Lower leg skin (tissue), 4 donors: ENCODE data around the gene SPSB1. TPM values are rescaled to one million over a fixed set of nuclear protein-coding genes. Genes with fewer than 3 reads are reported as not detected.

Experiments
- DNase-seq, 2 donors: peaks; one replicate each; pipeline ENCODE4 v3.0.0-alpha.2; 2019; ENCODE audit warnings: low spot score in 2 of 2
- H3K4me3 ChIP-seq: fragments of 200-600 bp; sonication (generic); 2 replicates; pipeline ENCODE4 v1.5.1; 2017; ENCODE audit warnings: mild to moderate bottlenecking, low read depth; ENCODE audit not compliant: poor library complexity, severe bottlenecking
- POLR2A ChIP-seq, 2 donors: fragments of 450-650 bp; IDR thresholded peaks; one replicate each; pipeline ENCODE4 v1.6.1; 2016 to 2017; ENCODE audit warnings: antibody characterized with exemption in 2 of 2, mild to moderate bottlenecking in 1 of 2, moderate library complexity in 1 of 2
- WGBS, 2 donors: methylation state at CpG; one replicate each; pipeline ENCODE4 v1.1.5; 2018; 5-methylcytosine and 5-hydroxymethylcytosine counted together
- intact Hi-C: fragments of 100-400 bp; cut with DNase I; formaldehyde crosslinking; loops from one replicate; pipeline ENCODE4 v1.15.0; 2023; ENCODE audit warnings: low total_unique reads
- total RNA-seq, 4 donors: library from RNA; depleted of rRNA; stranded (reverse); fragments of >200 nt; gene quantifications; one replicate each; pipeline ENCODE4 v1.1.0, GENCODE V29; 2016
- TF ChIP-seq, protein P1 (sequence below), 3 donors: fragments of 450-650 bp; IDR thresholded peaks; one replicate each; pipeline ENCODE4 v1.5.1; 2016; ENCODE audit warnings: antibody characterized with exemption in 3 of 3, mild to moderate bottlenecking in 3 of 3, moderate library complexity in 2 of 3

SPSB1 gene
- total RNA-seq, 4 donors from 2014 or later = 25.3 to 75.5 (median 45.3) TPM

DNA sequence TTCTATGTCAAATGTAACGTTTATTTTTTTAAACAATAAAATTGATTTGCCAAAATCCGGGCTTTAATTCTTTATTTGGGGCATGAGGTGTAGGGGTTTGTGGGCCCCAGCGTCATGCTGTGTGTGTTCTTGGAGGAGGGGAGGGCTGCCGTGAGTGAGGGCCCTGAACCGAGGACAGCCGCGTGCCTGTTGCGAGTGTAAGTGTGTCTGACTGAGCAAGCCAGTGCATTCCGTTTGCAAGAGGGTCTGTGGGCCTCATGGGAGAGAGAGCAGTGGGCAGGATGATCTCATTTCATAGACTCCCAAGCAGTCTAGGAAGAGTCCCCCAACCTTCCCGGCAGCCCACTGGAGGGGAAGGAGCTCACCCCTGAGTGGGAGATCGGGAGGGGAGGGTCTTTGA, 21.4 kb upstream of the SPSB1 start:
- no peak for TF ChIP-seq POLR2A (IDR thresholded peaks at IDR 0.05)
- TF ChIP-seq, protein P1, sequence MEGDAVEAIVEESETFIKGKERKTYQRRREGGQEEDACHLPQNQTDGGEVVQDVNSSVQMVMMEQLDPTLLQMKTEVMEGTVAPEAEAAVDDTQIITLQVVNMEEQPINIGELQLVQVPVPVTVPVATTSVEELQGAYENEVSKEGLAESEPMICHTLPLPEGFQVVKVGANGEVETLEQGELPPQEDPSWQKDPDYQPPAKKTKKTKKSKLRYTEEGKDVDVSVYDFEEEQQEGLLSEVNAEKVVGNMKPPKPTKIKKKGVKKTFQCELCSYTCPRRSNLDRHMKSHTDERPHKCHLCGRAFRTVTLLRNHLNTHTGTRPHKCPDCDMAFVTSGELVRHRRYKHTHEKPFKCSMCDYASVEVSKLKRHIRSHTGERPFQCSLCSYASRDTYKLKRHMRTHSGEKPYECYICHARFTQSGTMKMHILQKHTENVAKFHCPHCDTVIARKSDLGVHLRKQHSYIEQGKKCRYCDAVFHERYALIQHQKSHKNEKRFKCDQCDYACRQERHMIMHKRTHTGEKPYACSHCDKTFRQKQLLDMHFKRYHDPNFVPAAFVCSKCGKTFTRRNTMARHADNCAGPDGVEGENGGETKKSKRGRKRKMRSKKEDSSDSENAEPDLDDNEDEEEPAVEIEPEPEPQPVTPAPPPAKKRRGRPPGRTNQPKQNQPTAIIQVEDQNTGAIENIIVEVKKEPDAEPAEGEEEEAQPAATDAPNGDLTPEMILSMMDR (IDR thresholded peaks at IDR 0.05) = no peak
- WGBS, 2 donors = 84 to 87% methylated on average over 11 of the region's 11 CpGs
- DNase-seq = no peak
- H3K4me3 ChIP-seq = no peak overlapping the region
- intact Hi-C loops = no loop called here

DNA sequence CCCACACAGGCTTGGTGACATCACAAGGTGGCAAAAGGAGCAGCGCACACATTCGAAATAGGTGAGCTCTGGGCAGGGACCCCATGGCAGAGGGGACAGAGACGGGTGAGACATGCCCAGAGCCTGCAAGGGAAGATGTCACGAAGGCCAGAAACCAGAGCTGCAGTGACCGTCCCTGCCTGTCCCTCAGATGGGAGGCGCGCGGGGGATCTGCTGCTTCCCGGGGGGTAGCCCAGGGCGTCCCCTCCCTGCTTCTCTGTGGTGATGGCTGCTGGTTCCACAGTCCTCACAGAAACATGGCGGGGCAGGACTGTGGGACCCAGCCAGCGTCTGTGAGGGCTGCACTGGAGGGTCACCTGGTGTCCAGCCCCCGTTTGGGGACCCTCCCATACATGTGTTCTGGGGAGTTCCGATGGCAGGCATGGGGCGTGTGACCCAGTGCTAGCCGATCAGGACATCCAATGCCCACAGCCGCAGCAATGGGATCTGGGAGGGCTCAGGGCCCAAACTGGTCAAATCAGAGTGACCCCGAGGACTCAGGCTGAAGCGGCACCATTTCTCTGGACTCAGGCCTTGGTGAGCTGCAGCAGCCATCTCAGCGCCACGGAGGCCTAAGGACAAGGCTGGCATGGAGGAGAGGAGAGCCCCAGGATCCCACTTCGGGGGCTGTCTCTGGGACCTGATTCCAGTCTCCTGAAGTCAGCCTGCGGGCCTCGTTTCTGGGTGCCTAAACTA, 20.7 kb upstream of the SPSB1 start:
- no peak for TF ChIP-seq POLR2A (IDR thresholded peaks at IDR 0.05)
- TF ChIP-seq, protein P1 (IDR thresholded peaks at IDR 0.05) = no peak
- intact Hi-C loops = no loop called here
- no peak overlapping the region for H3K4me3 ChIP-seq
- 96% methylated on average over 18 to 22 of the region's 24 CpGs for WGBS, 2 donors
- DNase-seq = no peak

DNA sequence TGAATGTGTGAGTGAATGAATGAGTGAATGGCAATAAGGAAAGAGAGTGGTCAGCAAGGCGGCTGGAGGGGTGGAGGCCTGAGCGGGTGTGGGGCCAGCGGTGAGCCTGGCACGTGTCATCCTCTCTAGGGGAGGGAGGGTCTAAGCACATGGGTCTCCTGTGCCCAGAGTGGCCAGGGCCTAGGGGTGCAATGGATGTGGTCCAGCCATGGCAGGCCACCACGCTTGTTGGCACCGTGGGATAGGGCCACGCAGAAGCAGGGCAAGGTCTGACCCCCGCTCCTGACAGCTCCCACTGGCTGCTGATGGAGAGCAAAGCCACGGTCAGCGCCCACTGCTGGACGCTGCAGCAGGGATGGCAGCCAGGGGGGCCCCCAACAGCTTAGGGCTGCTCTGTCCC, 19.5 kb upstream of the SPSB1 start:
- no peak overlapping the region for H3K4me3 ChIP-seq
- intact Hi-C loops = no loop called here
- 89 to 91% methylated on average over 7 to 8 of the region's 11 CpGs for WGBS, 2 donors
- TF ChIP-seq, protein P1 (IDR thresholded peaks at IDR 0.05) = no peak
- no peak for DNase-seq

DNA sequence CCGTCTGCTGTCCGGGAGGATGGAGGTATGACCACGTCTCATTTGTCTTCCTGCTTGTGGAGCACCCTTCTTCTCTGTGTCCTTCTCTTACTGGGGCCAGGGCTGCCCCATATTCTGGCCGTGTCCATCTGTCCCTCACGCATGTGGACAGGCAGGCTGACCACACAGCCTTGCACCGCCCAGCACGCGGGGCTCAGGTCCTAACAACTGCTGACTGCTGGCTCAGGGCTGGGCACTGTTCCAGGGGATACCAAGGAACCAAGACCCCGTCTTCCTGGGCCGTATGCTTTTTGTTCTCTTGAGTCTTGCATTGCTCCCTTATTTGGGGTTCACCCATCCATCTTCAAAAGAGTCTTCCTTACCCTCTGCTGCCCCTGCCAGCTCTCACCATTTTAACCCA, 17.5 kb upstream of the SPSB1 start:
- no peak overlapping the region for H3K4me3 ChIP-seq
- intact Hi-C loops = no loop called here
- no peak for DNase-seq
- TF ChIP-seq POLR2A (IDR thresholded peaks at IDR 0.05) = no peak
- TF ChIP-seq, protein P1 (IDR thresholded peaks at IDR 0.05) = no peak
- WGBS, 2 donors = 86 to 93% methylated on average over 10 of the region's 10 CpGs

DNA sequence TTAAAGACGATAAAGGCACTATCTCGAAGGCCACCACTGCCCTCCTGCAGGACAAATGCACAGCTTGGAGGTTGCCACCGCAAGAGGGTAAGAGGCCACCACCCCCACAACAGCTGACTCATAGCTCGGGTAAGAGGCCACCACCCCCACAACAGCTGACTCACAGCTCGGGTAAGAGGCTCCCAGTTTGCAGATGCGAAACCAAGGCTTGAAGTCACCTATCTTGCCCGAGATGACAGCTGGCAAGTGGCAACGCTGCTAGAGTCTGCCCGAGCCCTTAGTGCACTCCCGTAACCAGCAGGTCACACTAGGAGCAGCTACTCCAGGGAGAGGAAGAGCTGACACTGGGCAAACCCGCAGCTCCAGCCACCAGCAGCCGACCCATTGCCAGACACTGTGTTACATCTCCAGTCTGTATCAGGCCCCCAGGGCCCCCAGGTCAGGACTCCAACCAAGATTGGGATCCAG, 17.1 kb upstream of the SPSB1 start:
- WGBS, 2 donors = 18 to 60% methylated on average over 8 to 11 of the region's 12 CpGs
- peak in 1 of 2 donors; percentile 65 for DNase-seq

More for the DNA sequence above, 17.1 kb upstream of the SPSB1 start:
- no peak for TF ChIP-seq POLR2A (IDR thresholded peaks at IDR 0.05)
- TF ChIP-seq, protein P1 (IDR thresholded peaks at IDR 0.05) = no peak
- H3K4me3 ChIP-seq = no peak overlapping the region
- intact Hi-C loops = no loop called here
